Fibroblast of villous mesenchyme (primary cell): ENCODE measurements around the gene FILIP1. TPM values are rescaled to one million over a fixed set of nuclear protein-coding genes. Genes with fewer than 3 reads are reported as not detected.
"Not testable (repeated sequence)": the region's sequence is repeated elsewhere in the genome, so short reads cannot be mapped to it uniquely, and the experiment has no call there.

Experiments
- DNase-seq: peaks from one replicate; pipeline ENCODE4 v3.0.0-alpha.2; 2010; ENCODE audit warnings: low read depth
- H3K4me3 ChIP-seq: 2 replicates; pipeline ENCODE4 v1.5.1; 2011; ENCODE audit warnings: low read depth, mild to moderate bottlenecking, low read length
- total RNA-seq: library from RNA; depleted of rRNA; stranded (reverse); fragments of >200 nt; gene quantifications from 2 replicates; pipeline ENCODE4 v1.2.3, GENCODE V29; 2012
- TF ChIP-seq, protein P1 (sequence below): IDR thresholded peaks from 2 replicates; pipeline ENCODE4 v1.5.1; 2012; ENCODE audit warnings: low read depth, mild to moderate bottlenecking, low read length; ENCODE audit not compliant: insufficient read depth

Gene FILIP1
- total RNA-seq, 1 donor: 0.43 TPM

DNA sequence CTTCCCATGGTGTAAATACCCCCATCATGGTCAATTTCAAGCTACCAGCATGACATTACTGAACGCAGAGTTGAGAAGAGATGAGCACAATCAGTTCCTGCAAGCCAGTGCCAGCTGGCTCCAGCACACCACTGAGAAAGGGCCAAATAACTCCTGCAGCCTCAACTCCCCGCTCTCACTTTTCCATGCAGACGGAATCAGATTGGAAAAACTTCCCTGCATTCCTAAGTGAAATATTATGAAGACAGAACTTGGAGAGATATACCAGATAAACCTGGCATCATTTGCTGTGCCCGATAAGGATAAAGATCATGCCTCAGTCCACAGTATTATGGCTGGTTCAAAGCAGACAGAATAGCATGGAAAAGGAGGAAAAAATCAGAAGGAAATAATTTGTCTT, 56.7 kb downstream of the FILIP1 start:
- H3K4me3 ChIP-seq: no peak overlapping the region
- TF ChIP-seq, protein P1, sequence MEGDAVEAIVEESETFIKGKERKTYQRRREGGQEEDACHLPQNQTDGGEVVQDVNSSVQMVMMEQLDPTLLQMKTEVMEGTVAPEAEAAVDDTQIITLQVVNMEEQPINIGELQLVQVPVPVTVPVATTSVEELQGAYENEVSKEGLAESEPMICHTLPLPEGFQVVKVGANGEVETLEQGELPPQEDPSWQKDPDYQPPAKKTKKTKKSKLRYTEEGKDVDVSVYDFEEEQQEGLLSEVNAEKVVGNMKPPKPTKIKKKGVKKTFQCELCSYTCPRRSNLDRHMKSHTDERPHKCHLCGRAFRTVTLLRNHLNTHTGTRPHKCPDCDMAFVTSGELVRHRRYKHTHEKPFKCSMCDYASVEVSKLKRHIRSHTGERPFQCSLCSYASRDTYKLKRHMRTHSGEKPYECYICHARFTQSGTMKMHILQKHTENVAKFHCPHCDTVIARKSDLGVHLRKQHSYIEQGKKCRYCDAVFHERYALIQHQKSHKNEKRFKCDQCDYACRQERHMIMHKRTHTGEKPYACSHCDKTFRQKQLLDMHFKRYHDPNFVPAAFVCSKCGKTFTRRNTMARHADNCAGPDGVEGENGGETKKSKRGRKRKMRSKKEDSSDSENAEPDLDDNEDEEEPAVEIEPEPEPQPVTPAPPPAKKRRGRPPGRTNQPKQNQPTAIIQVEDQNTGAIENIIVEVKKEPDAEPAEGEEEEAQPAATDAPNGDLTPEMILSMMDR: no peak
- DNase-seq: no peak

DNA sequence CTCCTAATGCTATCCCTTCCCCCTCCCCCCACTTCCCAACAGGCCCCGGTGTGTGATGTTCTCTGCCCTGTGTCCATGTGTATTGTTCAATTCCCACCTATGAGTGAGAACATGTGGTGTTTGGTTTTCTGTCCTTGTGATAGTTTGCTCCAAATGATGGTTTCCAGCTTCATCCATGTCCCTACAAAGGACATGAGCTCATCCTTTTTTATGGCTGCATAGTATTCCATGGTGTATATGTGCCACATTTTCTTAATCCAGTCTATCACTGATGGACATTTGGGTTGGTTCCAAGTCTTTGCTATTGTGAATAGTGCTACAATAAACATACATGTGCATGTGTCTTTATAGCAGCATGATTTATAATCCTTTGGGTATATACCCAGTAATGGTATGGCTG, 60.8 kb downstream of the FILIP1 start:
- H3K4me3 ChIP-seq, DNase-seq: not testable (repeated sequence)

DNA sequence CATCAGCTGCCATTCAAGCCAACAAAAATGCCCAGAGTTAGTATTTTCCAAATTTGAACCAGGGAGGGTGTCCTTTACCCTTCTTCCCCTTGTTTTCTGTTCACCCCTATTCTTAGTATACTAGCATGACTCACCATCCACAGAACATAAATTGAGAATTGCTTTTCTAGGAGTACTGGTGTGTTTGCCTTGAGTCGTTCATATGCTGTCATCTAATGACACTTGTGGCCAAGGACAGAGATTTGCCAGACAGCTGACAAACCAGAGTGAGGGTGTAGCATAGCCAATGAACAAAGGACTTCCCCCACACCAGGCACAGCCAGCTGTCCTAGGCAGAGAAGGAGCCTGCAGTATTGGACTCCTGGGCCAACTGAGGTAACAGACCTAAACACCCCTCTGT, 62.2 kb downstream of the FILIP1 start:
- H3K4me3 ChIP-seq: no peak overlapping the region
- DNase-seq: no peak
- TF ChIP-seq, protein P1: no peak

DNA sequence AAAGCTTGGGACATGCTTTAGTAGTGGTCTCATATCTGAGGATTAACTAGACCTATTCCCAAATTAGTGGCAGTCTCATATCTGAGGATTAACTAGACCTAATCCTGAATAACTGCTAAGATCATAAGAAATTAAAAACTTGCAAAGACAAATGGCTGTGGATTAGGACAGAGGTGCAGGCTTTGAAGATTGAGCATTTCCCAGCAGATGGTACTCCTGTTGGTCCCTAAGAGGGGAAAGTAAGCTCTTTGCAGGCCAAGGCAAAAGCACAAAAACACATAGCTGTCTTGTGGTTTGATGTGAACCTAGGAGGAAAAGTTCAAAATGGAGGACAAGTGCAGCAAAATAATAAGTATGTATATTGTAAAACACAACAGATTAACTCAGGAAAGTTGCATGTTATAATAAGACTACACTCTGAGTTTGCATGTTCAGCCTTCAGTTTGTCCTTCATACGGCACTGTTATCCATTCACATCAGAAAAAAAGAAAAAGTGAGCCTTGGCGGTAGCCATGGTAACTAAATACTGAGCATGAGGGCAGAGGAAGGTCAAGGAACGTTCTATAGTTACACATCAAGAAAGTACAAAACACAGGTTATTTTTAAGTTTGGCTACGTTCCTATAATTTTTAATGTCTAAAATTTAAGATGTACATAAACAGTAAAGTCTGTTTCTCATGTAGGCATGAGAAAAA, 62.8 kb downstream of the FILIP1 start:
- no peak overlapping the region for H3K4me3 ChIP-seq
- no peak for DNase-seq
- TF ChIP-seq, protein P1: no peak

DNA sequence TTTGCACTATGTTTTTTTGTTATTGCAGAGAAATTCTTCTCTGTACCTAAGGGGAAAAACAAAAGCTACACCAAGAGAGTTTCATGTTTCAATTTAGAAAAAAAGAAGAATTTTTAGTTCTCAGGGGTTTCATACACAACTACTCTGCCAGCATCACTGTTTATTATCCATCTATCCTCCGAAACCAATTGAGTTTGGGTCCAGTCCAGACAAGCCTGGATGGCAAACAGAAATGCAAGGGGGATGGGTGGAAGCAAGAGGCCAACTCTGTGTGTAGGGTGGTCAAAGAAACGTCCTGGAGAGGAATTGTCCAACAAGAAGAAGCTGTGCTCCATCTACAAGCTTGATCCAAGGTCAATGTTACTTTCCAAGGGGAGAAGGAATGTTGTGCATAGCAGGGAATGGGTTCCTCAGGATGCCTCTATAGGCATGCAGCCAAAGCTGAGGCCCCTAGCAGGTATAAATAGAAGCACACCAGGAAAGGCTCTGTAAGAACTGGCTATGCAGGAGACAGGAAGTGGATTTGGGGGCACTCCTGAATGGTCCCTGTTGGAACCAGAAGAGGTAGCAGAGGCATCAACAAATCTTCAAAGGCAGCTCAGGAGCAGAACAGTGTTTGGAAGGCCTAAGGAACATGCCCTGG, 64.4 kb downstream of the FILIP1 start:
- no peak for DNase-seq
- no peak overlapping the region for H3K4me3 ChIP-seq
- TF ChIP-seq, protein P1: no peak

DNA sequence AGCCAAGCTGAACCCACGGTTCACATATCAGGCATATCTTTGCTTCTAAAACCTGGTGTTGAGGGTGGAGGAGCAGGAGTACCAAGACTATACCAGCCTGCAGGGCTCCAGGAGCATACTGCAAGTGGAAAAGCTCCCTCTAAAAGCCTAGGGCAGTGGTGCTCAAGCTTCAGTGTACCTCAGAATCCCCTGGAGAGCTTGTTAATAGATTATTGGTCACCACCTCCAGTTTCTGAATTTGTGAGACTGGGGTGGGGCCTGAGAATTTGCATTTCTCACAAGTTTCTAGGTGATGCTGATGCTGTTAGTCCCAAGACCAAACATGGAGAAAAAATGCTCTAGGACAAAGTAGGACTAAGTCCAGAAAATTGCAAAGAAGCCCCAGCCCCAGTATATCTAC, 65.4 kb downstream of the FILIP1 start:
- TF ChIP-seq, protein P1: no peak
- no peak overlapping the region for H3K4me3 ChIP-seq
- DNase-seq: no peak

DNA sequence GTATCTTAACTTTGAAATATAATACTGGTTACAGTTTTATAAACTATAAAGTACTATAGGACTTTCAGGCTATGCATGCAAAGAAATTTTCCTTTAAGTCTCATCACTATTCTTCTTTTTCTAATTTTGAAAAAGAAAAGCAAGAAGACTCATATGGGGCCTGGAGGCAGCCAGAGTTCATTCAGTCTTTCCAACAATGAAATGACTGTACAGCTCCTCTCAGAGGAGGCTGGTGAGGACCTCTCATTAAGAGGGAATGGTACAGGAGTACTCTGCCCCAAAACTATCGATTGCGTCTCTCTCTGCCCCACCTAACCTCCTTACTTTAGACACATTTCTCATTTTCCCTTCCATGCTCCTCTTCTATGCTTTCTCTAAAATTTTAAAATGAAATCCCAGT, 66.3 kb downstream of the FILIP1 start:
- H3K4me3 ChIP-seq: no peak overlapping the region
- TF ChIP-seq, protein P1: no peak
- DNase-seq: no peak
